ELF-1 (cell line): Measurements from ENCODE around the gene RRP12.
A peak's percentile ranks its signal among the peaks of the same experiment; 100 is the strongest.
"Not testable (repeated sequence)": the region's sequence is repeated elsewhere in the genome, so short reads cannot be mapped to it uniquely, and the experiment has no call there.

Source experiments
- DNase-seq: peaks from one replicate; pipeline ENCODE4 v3.0.0-alpha.2; 2016; ENCODE audit warnings: low read depth, low spot score

Gene RRP12

DNA sequence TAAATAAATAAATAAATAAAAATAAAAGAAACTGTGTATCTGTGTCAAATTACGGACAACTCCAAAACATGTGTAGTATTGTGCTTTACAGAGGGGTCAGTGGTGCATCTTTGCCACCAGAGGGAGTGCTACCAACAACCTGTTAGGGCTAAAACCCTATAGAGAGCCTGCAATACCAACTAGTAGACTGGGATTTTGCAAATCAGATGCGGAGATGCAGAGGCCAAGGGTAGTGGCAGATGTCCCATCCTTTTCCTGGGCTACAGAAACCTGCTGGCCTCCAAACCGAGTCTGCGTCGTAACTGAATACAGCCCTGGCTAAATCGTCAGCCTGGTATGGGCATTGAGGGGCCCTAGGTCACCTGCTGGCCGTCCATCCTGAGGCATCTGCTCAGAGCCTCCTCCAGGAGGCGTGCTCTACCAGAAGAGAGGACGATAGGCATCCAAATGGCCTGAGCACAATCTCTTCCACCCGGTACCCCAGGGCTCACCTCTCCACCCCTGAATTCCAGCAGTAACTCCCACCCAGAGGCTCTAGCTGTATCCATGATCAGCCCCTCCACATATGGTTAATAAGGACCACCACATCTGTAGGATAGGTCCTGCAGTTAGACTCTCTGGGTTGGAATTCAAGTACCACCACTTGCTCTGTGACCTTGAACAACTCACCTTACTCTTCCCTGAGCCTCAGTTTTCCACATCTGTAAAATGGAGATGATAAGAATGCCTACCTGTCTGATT lies 6.2 kb upstream of the RRP12 start:
- peak; percentile 92 for DNase-seq

DNA sequence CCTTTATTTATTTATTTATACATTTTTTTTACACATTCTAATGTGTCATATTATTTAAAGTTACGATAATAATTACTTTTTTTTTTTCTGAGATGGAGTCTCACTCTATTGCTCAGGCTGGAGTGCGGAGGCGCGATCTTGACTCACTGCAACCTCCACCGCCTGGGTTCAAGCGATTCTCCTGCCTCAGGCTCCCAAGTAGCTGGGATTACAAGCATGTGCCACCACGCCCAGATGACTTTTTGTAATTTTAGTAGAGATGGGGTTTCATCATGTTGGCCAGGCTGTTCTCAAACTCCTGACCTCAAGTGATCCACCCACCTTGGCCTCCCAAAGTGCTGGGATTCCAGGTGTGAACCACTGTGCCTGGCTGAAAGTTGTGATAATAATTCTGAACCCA lies 5.3 kb upstream of the RRP12 start:
- not testable (repeated sequence) for DNase-seq

GRCh38 chr10:97406064-97406463 lies 4.9 kb upstream of the RRP12 start:
- DNase-seq = no peak

GRCh38 chr10:97404044-97404443 lies 2.9 kb upstream of the RRP12 start:
- DNase-seq = no peak

DNA sequence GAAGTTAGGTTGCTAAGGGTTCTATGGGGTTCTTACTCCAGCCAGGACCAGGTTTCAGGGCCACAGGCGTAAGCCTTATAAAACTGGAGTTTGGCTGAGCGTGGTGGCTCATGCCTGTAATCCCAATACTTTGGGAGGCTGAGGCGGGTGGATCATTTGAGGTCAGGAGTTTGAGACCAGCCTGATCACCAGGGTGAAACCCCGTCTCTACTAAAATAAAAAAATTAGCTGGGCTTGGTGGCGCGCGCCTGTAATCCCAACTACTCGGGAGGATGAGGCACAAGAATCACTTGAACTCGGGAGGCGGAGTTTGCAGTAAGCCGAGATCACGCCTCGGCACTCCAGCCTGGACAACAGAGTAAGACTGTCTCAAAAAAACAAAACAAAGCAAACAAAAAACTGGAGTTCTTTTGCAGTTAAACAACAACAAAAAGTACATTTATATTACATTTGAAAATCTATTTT lies 347 bp upstream of the RRP12 start:
- DNase-seq = no peak

DNA sequence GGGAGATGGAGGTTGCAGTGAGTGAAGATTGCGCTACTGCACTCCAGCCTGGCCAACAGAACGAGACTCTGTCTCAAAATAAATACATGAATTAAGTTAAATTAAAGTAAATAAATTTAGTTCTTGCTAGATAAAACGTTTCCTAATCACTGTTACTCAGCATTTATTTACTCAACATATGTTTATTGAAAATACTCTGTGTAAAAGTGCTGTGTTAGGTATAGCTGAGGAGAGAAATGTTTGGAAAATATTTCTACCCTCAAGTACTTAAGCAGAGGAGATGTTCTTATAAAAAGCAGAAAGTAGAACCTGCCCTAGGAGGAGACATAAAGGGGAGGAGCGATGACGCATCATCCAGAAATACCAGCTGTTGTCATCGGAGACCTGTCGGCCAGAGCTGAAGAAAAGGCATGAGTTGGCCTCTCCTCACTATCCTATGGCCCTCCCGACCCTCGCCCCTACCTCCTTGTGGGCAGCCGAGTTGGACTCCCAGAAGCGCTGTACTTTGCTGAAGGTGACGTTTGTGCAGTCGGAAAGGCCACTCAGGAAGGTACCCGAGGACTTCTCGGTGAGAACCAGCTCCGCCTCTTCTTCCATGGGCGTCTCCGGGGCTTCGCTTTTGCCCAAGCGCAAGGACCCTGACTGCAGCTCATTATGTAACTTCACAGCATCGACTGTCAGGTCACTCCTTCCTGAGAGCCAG lies 1.1 kb downstream of the RRP12 start:
- peak; percentile 73 for DNase-seq

- no peak for DNase-seq
Measured at GRCh38 chr10:97396056-97396455, 5.1 kb downstream of the RRP12 start.

- DNase-seq = no peak
Measured at GRCh38 chr10:97393034-97393573, 8.0 kb downstream of the RRP12 start.

DNA sequence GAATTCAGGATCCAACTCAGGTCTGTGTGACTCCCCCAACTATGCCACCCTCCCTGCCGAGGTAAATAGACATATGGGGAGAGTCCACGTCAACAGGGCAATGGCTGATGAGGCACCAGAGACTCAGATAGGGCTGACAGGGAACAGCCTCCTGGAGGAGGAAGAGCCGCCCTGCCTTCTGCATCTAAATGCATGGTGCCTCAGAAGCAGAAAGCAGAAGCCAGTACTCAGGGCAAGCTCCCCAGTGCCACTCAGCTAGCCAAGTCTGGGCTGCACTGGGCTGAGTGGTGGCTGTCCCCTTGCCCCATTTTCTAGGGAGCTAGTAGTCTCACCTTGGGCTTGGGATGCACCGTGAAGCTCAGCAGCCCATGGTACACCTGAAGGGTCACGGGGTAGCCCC lies 11.0 kb downstream of the RRP12 start:
- no peak for DNase-seq

DNA sequence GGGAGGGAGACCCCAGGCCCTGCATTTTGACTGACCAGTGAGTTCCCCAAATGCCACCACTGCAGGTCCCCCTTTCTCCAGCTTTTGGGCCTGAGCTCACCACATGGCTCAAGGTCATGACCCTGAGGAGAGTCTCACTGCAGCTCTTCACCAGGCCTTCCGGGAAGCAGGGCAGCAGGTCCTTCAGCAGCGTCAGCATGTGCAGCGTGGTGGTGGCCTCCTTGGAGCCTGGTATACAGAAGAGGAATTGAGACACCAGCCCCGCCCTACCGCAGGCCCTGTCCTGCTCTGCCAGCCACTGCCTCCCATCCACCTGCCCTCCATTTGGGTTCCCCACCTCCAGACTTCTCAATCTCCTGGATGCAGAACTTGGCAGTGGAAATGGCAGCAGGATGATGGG lies 13.0 kb downstream of the RRP12 start:
- DNase-seq = no peak

DNA sequence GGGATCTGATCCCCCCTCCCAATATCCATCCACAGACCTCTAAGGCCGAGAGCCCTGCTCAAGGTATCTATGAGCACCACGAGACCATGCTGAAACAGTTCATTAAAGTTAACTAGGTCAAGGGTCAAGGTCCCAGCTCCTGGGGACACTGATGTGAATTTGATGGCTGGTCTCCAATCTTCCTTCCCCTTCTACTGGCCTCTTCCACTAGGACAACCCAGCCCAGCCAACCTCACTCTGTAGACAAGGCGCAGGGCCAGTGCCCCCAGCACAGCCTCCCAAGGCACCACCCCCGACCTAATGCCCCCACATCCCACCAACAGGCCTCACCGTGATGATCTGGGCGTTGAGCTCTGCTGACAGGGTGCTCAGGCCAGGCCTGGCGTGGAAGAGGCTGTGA lies 15.6 kb downstream of the RRP12 start:
- no peak for DNase-seq

- DNase-seq = no peak
Measured at GRCh38 chr10:97384641-97385040, 16.5 kb downstream of the RRP12 start.

DNA sequence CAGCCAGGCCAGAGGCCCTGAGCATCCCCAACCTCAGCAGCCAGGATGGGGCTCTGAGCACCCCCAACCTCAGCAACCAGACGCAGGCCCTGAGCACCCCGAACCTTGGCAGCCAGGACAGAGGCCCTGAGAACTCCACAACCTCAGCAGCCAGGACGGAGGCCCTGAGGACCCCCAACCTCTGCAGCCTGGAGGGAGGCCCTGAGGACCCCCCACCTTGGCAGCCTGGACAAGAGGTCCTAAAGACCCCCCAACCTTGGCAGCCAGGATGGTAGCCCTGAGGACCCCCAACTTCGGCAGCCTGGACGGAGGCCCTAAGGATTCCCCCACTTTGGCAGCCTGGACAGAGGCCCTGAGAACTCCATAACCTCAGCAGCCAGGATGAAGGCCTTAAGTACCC lies 17.0 kb downstream of the RRP12 start:
- no peak for DNase-seq

GRCh38 chr10:97383159-97383558 lies 18.0 kb downstream of the RRP12 start:
- DNase-seq = no peak

DNA sequence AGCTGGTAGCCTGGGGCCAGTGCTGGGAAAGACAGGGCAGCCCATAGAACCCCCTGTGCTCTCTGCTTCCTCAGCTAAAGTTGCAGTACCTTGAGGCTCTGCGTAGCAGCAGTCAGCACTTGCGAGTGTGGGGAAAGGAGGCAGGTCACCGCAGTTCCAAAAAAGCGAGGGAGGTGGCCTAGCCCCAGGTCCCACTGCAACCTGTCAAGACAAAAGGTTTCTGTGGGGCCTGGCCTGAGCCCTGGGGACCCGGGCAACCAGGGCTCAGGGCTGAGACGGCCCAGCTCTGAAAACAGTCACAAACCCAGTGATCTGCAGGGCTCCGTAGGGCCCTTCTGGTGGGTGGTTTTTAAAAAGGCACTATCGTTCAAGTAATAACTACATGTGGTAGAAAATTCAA lies 19.5 kb downstream of the RRP12 start:
- no peak for DNase-seq

DNA sequence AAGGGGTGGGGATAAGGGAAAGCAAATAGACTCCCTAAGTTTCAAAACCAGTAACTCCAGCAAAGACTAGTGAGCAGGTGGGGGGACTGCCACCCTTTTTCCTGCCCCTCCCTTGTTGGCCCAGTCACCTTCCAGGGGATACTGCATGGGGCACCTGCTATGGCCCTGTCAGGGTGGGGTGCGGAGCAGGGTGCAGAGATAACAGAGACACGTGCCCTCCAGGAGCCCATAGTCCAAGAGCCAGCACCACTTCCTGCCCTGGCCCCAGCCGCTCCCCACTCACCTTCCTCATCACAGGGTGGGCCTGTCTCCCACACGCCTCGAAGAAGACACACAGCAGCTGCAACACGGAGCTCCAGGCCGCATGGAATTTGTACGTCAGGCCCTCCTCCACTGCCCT lies 20.6 kb downstream of the RRP12 start:
- DNase-seq = no peak

- DNase-seq = peak; percentile 48
Measured at GRCh38 chr10:97378933-97379921, 21.9 kb downstream of the RRP12 start.

- DNase-seq = no peak
Measured at GRCh38 chr10:97376413-97376812, 24.7 kb downstream of the RRP12 start.

- DNase-seq = no peak
Measured at GRCh38 chr10:97373456-97373855, 27.7 kb downstream of the RRP12 start.

- DNase-seq = no peak
Measured at GRCh38 chr10:97372233-97372875, 28.8 kb downstream of the RRP12 start.

GRCh38 chr10:97371696-97372095 lies 29.4 kb downstream of the RRP12 start:
- no peak for DNase-seq
